Measurements from ENCODE around the gene CACNA1D.

GRCh38 chr3:53673722-53674350, 179.4 kb downstream of the CACNA1D start:
- TF ChIP-seq CTCF (IDR thresholded peaks at IDR 0.05; ENCODE audit: insufficient read depth, low read length, poor library complexity, severe bottlenecking): no peak
- no peak for TF ChIP-seq EZH2phosphoT487 (conservative IDR thresholded peaks at IDR 0.05; ENCODE audit: low read length)

Measured in SU-DHL-6 (cell line).